ENCODE measurements around the gene NUP37. TPM values are rescaled to one million over a fixed set of nuclear protein-coding genes. Genes with fewer than 3 reads are reported as not detected.
"Not testable (repeated sequence)": the region's sequence is repeated elsewhere in the genome, so short reads cannot be mapped to it uniquely, and the experiment has no call there.

The NUP37 gene
- total RNA-seq, 1 experiment from 2014 or later = 32.3 TPM

DNA sequence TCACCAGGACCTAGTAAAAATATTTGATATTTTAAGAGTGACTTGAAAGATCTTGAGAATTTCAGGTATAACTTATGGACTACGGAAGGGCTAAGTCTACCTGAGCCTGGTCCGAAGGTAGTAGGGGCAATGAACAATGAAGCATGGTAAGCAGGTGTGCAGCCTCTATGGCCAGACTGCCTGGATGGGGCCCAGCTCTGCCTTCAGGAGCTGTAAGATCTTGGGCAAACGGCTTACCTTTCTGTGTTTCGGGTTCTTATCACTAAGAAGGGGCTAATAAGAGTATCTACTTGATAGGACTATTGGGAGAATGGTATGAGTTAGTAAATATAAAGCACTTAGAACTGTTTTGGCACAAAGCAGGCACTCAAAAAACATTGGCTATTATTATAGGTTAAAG lies 39.1 kb downstream of the NUP37 start:
- intact Hi-C loops (cut with micrococcal nuclease) = no loop called here
- no peaks in the 10 kb centered on the region for H3K4me1 Mint-ChIP-seq (ENCODE audit: insufficient read depth, unreplicated experiment)
- no peak overlapping the region for H3K27ac Mint-ChIP-seq (ENCODE audit: low read depth, unreplicated experiment)
- no peaks in the 10 kb centered on the region for H3K9me3 Mint-ChIP-seq (ENCODE audit: unreplicated experiment)
- ChIA-PET CTCF (interaction anchor here (0.6 kb wide), 1 partner anchor 802 kb away, joined by 3 read pairs; no protein-coding TSS in a partner anchor), POLR2A (no interaction called here)
- DNase-seq (ENCODE audit: unreplicated experiment) = no peak
- BruUV-seq (replicated peaks) = no TSS peak
- no peak overlapping the region for H3K4me3 Mint-ChIP-seq (ENCODE audit: unreplicated experiment)
- peaks cover 54% of the 10 kb centered on the region for H3K36me3 Mint-ChIP-seq (ENCODE audit: insufficient read depth, unreplicated experiment)
- TF ChIP-seq CTCF (IDR thresholded peaks at IDR 0.05; ENCODE audit: unreplicated experiment) = no peak
- H3K27me3 Mint-ChIP-seq (ENCODE audit: insufficient read depth, unreplicated experiment) = no peaks in the 10 kb centered on the region

GRCh38 chr12:102072092-102072491 lies 47.8 kb downstream of the NUP37 start:
- H3K27ac Mint-ChIP-seq (ENCODE audit: low read depth, unreplicated experiment); H3K4me3 Mint-ChIP-seq (ENCODE audit: unreplicated experiment); POLR2A ChIA-PET; H3K9me3 Mint-ChIP-seq (ENCODE audit: unreplicated experiment); BruUV-seq (replicated peaks); intact Hi-C loops (cut with micrococcal nuclease); H3K4me1 Mint-ChIP-seq (ENCODE audit: insufficient read depth, unreplicated experiment); H3K27me3 Mint-ChIP-seq (ENCODE audit: insufficient read depth, unreplicated experiment); DNase-seq (ENCODE audit: unreplicated experiment); CTCF ChIA-PET: not testable (repeated sequence)
- H3K36me3 Mint-ChIP-seq (ENCODE audit: insufficient read depth, unreplicated experiment) = peaks cover 26% of the 10 kb centered on the region

- Mint-ChIP-seq H3K27ac (ENCODE audit: low read depth, unreplicated experiment) (no peak overlapping the region), H3K36me3 (ENCODE audit: insufficient read depth, unreplicated experiment) (peaks cover 13% of the 10 kb centered on the region), H3K27me3 (ENCODE audit: insufficient read depth, unreplicated experiment) (no peaks in the 10 kb centered on the region), H3K4me1 (ENCODE audit: insufficient read depth, unreplicated experiment) (no peaks in the 10 kb centered on the region), H3K9me3 (ENCODE audit: unreplicated experiment) (no peaks in the 10 kb centered on the region), H3K4me3 (ENCODE audit: unreplicated experiment) (no peak overlapping the region)
- BruUV-seq (replicated peaks) = no TSS peak
- POLR2A ChIA-PET = interaction anchor here (1.3 kb wide), 1 partner anchor 50 kb away, joined by 3 read pairs; no protein-coding TSS in a partner anchor
- TF ChIP-seq CTCF (IDR thresholded peaks at IDR 0.05; ENCODE audit: unreplicated experiment) = no peak
- no peak for DNase-seq (ENCODE audit: unreplicated experiment)
- CTCF ChIA-PET = interaction anchor here (0.6 to 1.7 kb wide), 3 partner anchors 22 to 685 kb away, joined by 4 to 6 read pairs (median 4); no protein-coding TSS in a partner anchor
- intact Hi-C loops (cut with micrococcal nuclease) = loop anchor here (10.0 kb wide), 1 partner anchor 135 kb away; no protein-coding TSS in a partner anchor
Measured at GRCh38 chr12:102069707-102070106, 50.2 kb downstream of the NUP37 start.

DNA sequence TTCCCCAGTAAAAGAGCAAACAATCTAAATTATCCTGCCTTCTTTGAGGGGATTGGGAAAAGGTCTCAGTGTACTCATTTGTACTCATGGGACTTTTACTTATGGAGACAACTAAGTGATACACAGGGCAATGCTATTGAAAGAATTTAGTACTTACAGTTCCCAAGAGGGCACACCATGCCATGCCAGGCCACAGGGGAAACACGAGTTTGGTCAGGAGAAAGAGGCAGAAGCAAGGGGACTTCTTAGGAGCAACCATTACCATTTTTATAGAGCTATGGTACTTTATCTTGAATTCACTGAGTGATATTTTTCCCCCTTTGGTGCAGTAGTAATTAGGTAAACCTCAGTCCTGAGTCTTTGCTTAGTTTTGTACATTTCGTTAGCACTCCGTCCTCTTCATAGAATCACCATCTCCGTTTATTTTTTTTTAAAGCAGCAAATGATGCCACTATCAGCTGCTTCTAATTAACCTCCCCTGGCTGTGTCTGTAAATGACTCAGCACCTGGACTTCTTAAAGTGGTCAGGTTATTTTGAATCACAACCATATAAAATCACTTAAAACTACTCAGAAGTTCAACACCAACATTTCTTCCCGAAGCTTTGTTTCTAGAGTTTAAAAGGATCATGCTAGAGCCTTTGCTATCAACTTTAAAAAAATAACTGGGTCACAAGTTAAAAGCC lies 52.2 kb downstream of the NUP37 start:
- ChIA-PET POLR2A (interaction anchor here (0.6 to 1.5 kb wide), 2 partner anchors 56 to 660 kb away, joined by 3 to 4 read pairs; partner anchors contain the start of gene ARL1), CTCF (interaction anchor here (0.6 to 0.8 kb wide), 3 partner anchors 149 to 672 kb away, joined by 3 to 5 read pairs (median 4); no protein-coding TSS in a partner anchor)
- no peaks in the 10 kb centered on the region for H3K9me3 Mint-ChIP-seq (ENCODE audit: unreplicated experiment)
- no peaks in the 10 kb centered on the region for H3K36me3 Mint-ChIP-seq (ENCODE audit: insufficient read depth, unreplicated experiment)
- H3K27ac Mint-ChIP-seq (ENCODE audit: low read depth, unreplicated experiment) = no peak overlapping the region
- no peak for DNase-seq (ENCODE audit: unreplicated experiment)
- TF ChIP-seq CTCF (IDR thresholded peaks at IDR 0.05; ENCODE audit: unreplicated experiment) = no peak
- H3K4me1 Mint-ChIP-seq (ENCODE audit: insufficient read depth, unreplicated experiment) = no peaks in the 10 kb centered on the region
- no peaks in the 10 kb centered on the region for H3K27me3 Mint-ChIP-seq (ENCODE audit: insufficient read depth, unreplicated experiment)
- intact Hi-C loops (cut with micrococcal nuclease) = loop anchor here (10.0 kb wide), 1 partner anchor 133 kb away; no protein-coding TSS in a partner anchor
- no TSS peak for BruUV-seq (replicated peaks)
- H3K4me3 Mint-ChIP-seq (ENCODE audit: unreplicated experiment) = no peak overlapping the region
